ENCODE measurements around the gene SLC34A2. TPM values are rescaled to one million over a fixed set of nuclear protein-coding genes. Genes with fewer than 3 reads are reported as not detected.
A peak's percentile ranks its signal among the peaks of the same experiment; 100 is the strongest.

SLC34A2 gene
- total and polyA plus RNA-seq, 8 donors = 0.12 to 35.7 (median 0.55) TPM; not detected in 3

DNA sequence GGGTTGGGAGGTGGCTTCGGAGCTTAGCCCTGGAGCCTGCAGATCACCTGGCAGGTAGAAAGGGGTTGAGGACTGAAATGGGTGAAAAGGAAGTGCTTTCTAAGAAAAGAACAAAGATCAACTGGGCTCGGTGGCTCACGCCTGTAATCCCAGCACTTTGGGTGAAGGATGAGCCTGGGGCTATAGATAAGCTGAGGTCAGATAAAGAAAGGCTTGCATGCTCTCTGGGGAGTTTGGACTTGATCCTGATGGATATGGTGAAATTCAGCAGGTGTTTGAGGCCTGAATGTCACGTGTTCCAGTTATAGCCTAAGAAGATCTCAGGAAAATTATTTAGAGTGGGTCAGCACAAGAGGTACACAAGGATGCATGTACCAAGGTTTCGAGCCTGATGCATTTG is 40.8 kb downstream of the SLC34A2 start:
- Histone ChIP-seq H3K27ac (no peak overlapping the region), H3K36me3 (no peaks in the 10 kb centered on the region), H3K27me3 (no peaks in the 10 kb centered on the region), H3K9me3 (peaks cover 2 to 12% (median 5%) of the 10 kb centered on the region in 4 donors), H3K4me1 (no peaks in the 10 kb centered on the region), H3K4me3 (no peak overlapping the region)
- TF ChIP-seq POLR2AphosphoS5 (IDR thresholded peaks at IDR 0.05) (no peak), POLR2A (IDR thresholded peaks at IDR 0.05) (no peak), EP300 (IDR thresholded peaks at IDR 0.05) (no peak)
- TF ChIP-seq, protein P1, sequence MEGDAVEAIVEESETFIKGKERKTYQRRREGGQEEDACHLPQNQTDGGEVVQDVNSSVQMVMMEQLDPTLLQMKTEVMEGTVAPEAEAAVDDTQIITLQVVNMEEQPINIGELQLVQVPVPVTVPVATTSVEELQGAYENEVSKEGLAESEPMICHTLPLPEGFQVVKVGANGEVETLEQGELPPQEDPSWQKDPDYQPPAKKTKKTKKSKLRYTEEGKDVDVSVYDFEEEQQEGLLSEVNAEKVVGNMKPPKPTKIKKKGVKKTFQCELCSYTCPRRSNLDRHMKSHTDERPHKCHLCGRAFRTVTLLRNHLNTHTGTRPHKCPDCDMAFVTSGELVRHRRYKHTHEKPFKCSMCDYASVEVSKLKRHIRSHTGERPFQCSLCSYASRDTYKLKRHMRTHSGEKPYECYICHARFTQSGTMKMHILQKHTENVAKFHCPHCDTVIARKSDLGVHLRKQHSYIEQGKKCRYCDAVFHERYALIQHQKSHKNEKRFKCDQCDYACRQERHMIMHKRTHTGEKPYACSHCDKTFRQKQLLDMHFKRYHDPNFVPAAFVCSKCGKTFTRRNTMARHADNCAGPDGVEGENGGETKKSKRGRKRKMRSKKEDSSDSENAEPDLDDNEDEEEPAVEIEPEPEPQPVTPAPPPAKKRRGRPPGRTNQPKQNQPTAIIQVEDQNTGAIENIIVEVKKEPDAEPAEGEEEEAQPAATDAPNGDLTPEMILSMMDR (IDR thresholded peaks at IDR 0.05) = no peak
- WGBS, 5 donors = 60 to 75% (median 73%) methylated on average over 5 of the region's 5 CpGs
- no peak for DNase-seq
- intact Hi-C loops (cut with DNase I; ENCODE audit: low total_unique reads) = no loop called here

DNA sequence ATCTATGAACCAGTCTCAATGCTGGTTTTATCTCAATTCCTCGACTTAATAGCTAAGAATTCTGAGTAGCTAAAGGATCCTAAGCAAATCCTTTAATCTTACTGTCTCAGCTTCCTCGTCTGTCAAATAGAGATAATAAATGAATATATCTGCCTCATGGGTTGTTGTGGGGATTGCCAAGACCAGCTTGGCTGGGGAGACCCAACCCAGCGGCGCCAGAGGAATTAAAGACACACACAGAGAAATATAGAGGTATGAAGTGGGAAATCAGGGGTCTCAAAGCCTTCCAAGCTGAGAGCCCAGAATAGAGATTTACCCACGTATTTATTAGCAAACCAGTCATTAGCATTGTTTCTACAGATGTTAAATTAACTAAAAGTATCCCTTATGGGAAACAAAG is 41.9 kb downstream of the SLC34A2 start:
- Histone ChIP-seq H3K9me3 (peaks cover 0 to 1% (median 0%) of the 10 kb centered on the region in 4 donors), H3K27me3 (no peaks in the 10 kb centered on the region), H3K36me3 (no peaks in the 10 kb centered on the region), H3K27ac (no peak overlapping the region), H3K4me3 (no peak overlapping the region), H3K4me1 (no peaks in the 10 kb centered on the region)
- WGBS, 5 donors = 64 to 71% (median 68%) methylated on average over 5 of the region's 5 CpGs
- intact Hi-C loops (cut with DNase I; ENCODE audit: low total_unique reads) = no loop called here
- DNase-seq = no peak
- TF ChIP-seq POLR2A (IDR thresholded peaks at IDR 0.05) (no peak), POLR2AphosphoS5 (IDR thresholded peaks at IDR 0.05) (no peak), EP300 (IDR thresholded peaks at IDR 0.05) (no peak)
- TF ChIP-seq, protein P1 (IDR thresholded peaks at IDR 0.05) = no peak

DNA sequence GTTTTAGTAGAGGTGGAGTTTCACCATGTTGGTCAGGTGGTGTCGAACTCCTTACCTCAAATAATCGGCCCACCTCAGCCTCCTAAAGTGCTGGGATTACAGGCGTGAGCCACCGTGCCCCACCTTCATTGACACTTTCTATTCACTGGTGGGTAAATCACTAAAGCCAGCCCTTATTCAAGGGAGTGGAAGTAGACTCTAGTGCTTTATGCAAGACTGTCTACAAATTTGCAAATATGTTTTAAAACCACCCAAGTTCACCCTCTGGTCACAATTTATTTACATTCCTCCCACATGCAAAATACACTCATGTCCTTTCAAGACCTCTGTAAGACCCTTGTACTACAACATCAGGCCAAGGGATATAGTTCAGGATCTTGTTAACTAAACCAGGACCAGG is 45.0 kb downstream of the SLC34A2 start:
- Histone ChIP-seq H3K27me3 (no peaks in the 10 kb centered on the region), H3K9me3 (no peaks in the 10 kb centered on the region), H3K27ac (no peak overlapping the region), H3K4me3 (no peak overlapping the region), H3K4me1 (no peaks in the 10 kb centered on the region), H3K36me3 (no peaks in the 10 kb centered on the region)
- intact Hi-C loops (cut with DNase I; ENCODE audit: low total_unique reads) = no loop called here
- WGBS, 5 donors = 91 to 93% (median 92%) methylated on average over 4 of the region's 4 CpGs
- DNase-seq = no peak
- TF ChIP-seq POLR2A (IDR thresholded peaks at IDR 0.05) (no peak), EP300 (IDR thresholded peaks at IDR 0.05) (no peak), POLR2AphosphoS5 (IDR thresholded peaks at IDR 0.05) (no peak)
- TF ChIP-seq, protein P1 (IDR thresholded peaks at IDR 0.05) = no peak

DNA sequence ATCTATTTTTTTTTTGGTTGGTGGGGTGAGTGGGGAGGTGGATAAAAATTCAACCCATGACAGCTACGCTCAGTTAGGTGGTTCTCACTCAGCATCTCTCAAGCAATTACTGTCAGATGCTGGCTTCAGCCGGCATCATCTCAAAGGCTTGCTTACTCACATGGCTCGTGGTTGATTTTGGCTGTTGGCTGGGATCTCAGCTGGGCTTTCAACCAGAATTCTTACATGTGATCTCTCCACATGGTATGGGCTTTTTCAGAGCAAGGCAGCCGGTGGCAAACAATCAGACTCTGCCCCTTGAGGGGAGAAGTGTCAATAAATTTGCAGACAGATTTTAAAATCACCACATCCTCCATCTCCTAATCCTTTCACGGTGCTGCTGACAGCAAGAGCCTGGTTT is 47.2 kb downstream of the SLC34A2 start:
- 51 to 63% (median 54%) methylated on average over 5 of the region's 5 CpGs for WGBS, 5 donors
- Histone ChIP-seq H3K27me3 (no peaks in the 10 kb centered on the region), H3K9me3 (no peaks in the 10 kb centered on the region), H3K4me1 (no peaks in the 10 kb centered on the region), H3K27ac (no peak overlapping the region), H3K4me3 (no peak overlapping the region), H3K36me3 (no peaks in the 10 kb centered on the region)
- TF ChIP-seq POLR2A (IDR thresholded peaks at IDR 0.05) = no peak
- no peak for TF ChIP-seq POLR2AphosphoS5 (IDR thresholded peaks at IDR 0.05)
- TF ChIP-seq, protein P1 (IDR thresholded peaks at IDR 0.05) = no peak
- TF ChIP-seq EP300 (IDR thresholded peaks at IDR 0.05) = no peak
- DNase-seq = peak in 1 of 2 donors; percentile 10
- intact Hi-C loops (cut with DNase I; ENCODE audit: low total_unique reads) = no loop called here

All from stomach (tissue), 9 donors.